HCT116 (cell line): ENCODE data around the gene RIPOR2. TPM values are rescaled to one million over a fixed set of nuclear protein-coding genes. Genes with fewer than 3 reads are reported as not detected.

ENCODE experiments used
- ATAC-seq: fragments of 200-7000 bp; cut with Tn5 transposase; 2 replicates; pipeline ENCODE4 v1.9.1; 2020; ENCODE audit warnings: mild to moderate bottlenecking, moderate library complexity
- BruUV-seq: library from RNA; stranded (reverse); fragments of 400-500 nt; replicated peaks from 2 replicates; lab custom pipeline; 2021; lab: Mats Ljungman, UMichigan
- CTCF ChIA-PET: fragments of 300-600 bp; sonication (Branson Sonifier 250); formaldehyde crosslinking; loops from one replicate; lab custom pipeline; 2021; ENCODE audit warnings: antibody characterized with exemption; lab: Charles Lee
- POLR2A ChIA-PET: fragments of 300-600, 350-600 bp; sonication (Branson Sonifier 250); formaldehyde crosslinking; loops from one replicate; lab custom pipeline; 2021; ENCODE audit warnings: antibody characterized with exemption; lab: Charles Lee
- RAD21 ChIA-PET, 2 experiments: fragments of 300-600 bp; sonication (Branson Sonifier 250); formaldehyde crosslinking; loops; one replicate each; lab custom pipeline; 2023; ENCODE audit warnings: low total read pairs in 2 of 2; ENCODE audit not compliant: uncharacterized antibody in 2 of 2, unreplicated experiment in 2 of 2, low non-redundant PET in 1 of 2; lab: Charles Lee
- DNase-seq: peaks from one replicate; pipeline ENCODE4 v3.0.0-alpha.2; 2010; ENCODE audit warnings: low read depth, low spot score
- H2AFZ ChIP-seq: fragments of 200-600 bp; shearing (Covaris generic), sonication (generic); 2 replicates; pipeline ENCODE4 v1.6.1; 2017; ENCODE audit warnings: low read depth, mixed run types, mixed read lengths, antibody characterized with exemption, low read length; ENCODE audit not compliant: poor library complexity, severe bottlenecking
- H3K27ac ChIP-seq: 2 replicates; pipeline ENCODE4 v1.5.1; 2012; ENCODE audit warnings: low read depth, low read length
- H3K27me3 ChIP-seq: fragments of 200-600 bp; sonication (generic); 2 replicates; pipeline ENCODE4 v1.6.1; 2016; ENCODE audit warnings: mixed run types, low read length, mixed read lengths; ENCODE audit not compliant: insufficient read depth
- H3K36me3 ChIP-seq, 2 experiments: fragments of 200-500 bp in 1 of 2; fragments of 200-600 bp in 1 of 2; sonication (Bioruptor generic) in 1 of 2; sonication (generic) in 1 of 2; 2 replicates each; pipeline versions ENCODE4 v1.5.1 to v1.6.1; 2014 to 2016; ENCODE audit warnings: low read length in 2 of 2, inconsistent platforms in 1 of 2, mixed read lengths in 1 of 2, mixed run types in 1 of 2; ENCODE audit not compliant: insufficient read depth in 2 of 2, control insufficient read depth in 1 of 2
- H3K4me1 ChIP-seq, 2 experiments: fragments of 200-600 bp in 1 of 2; sonication (generic) in 1 of 2; 2 replicates each; pipeline versions ENCODE4 v1.5.1 to v1.6.1; 2012 to 2017; ENCODE audit warnings: low read length in 2 of 2, inconsistent platforms in 1 of 2, mild to moderate bottlenecking in 1 of 2, mixed read lengths in 1 of 2, mixed run types in 1 of 2, moderate library complexity in 1 of 2; ENCODE audit not compliant: insufficient read depth in 2 of 2, control insufficient read depth in 1 of 2
- H3K4me2 ChIP-seq: fragments of 200-600 bp; sonication (generic); 2 replicates; pipeline ENCODE4 v1.6.1; 2017; ENCODE audit warnings: mixed run types, low read length, mixed read lengths
- H3K4me3 ChIP-seq, 2 experiments: fragments of 200-600 bp in 1 of 2; sonication (generic) in 1 of 2; replicated peaks in 1 of 2; 2 replicates each; pipeline ENCODE4 v1.5.1; 2011 to 2016; ENCODE audit warnings: low read length in 2 of 2, control low read depth in 1 of 2, low read depth in 1 of 2, mild to moderate bottlenecking in 1 of 2, mixed read lengths in 1 of 2, mixed run types in 1 of 2
- H3K79me2 ChIP-seq: fragments of 200-600 bp; sonication (generic); 2 replicates; pipeline ENCODE4 v1.6.1; 2017; ENCODE audit warnings: mild to moderate bottlenecking, mixed run types, low read length, moderate library complexity, mixed read lengths; ENCODE audit not compliant: insufficient read depth
- H3K9ac ChIP-seq: fragments of 200-600 bp; sonication (generic); 2 replicates; pipeline ENCODE4 v1.6.1; 2016; ENCODE audit warnings: low read length, mixed read lengths
- H3K9me2 ChIP-seq: fragments of 200-600 bp; sonication (generic), shearing (Covaris generic); 2 replicates; pipeline ENCODE4 v1.6.1; 2017; ENCODE audit warnings: mixed run types, mild to moderate bottlenecking, moderate library complexity; ENCODE audit not compliant: insufficient read depth
- H3K9me3 ChIP-seq, 2 experiments: fragments of 200-500 bp in 1 of 2; fragments of 200-600 bp in 1 of 2; sonication (Bioruptor generic) in 1 of 2; sonication (generic) in 1 of 2; 2 replicates each; pipeline ENCODE4 v1.6.1; 2014 to 2017; ENCODE audit warnings: low read length in 2 of 2, mixed read lengths in 2 of 2, inconsistent platforms in 1 of 2, low read depth in 1 of 2, mild to moderate bottlenecking in 1 of 2, mixed run types in 1 of 2, moderate library complexity in 1 of 2; ENCODE audit not compliant: control insufficient read depth in 1 of 2, insufficient read depth in 1 of 2
- H4K20me1 ChIP-seq: fragments of 200-600 bp; sonication (generic), shearing (Covaris generic); 2 replicates; pipeline ENCODE4 v1.6.1; 2017; ENCODE audit warnings: mixed run types, mild to moderate bottlenecking, moderate library complexity; ENCODE audit not compliant: insufficient read depth
- ATF3 ChIP-seq: IDR thresholded peaks from 2 replicates; pipeline ENCODE4 v1.6.1; 2012
- CEBPB ChIP-seq: IDR thresholded peaks from 2 replicates; pipeline ENCODE4 v1.6.1; 2012; ENCODE audit warnings: low read depth
- EZH2 ChIP-seq: fragments of 200-600 bp; sonication (generic); IDR thresholded peaks from 2 replicates; pipeline ENCODE4 v1.6.1; 2017; ENCODE audit warnings: antibody characterized with exemption, mixed run types
- FOSL1 ChIP-seq: IDR thresholded peaks from 2 replicates; pipeline ENCODE4 v1.6.1; 2012; ENCODE audit warnings: low read depth
- REST ChIP-seq: IDR thresholded peaks from 2 replicates; pipeline ENCODE4 v1.6.1; 2012; ENCODE audit warnings: low read depth
- SP1 ChIP-seq: IDR thresholded peaks from 2 replicates; pipeline ENCODE4 v1.6.1; 2012; ENCODE audit warnings: low read depth
- SRF ChIP-seq: IDR thresholded peaks from 2 replicates; pipeline ENCODE4 v1.6.1; 2012; ENCODE audit warnings: low read depth
- YY1 ChIP-seq: IDR thresholded peaks from 2 replicates; pipeline ENCODE4 v1.6.1; 2011; ENCODE audit warnings: low read length, low read depth, moderate library complexity, mild to moderate bottlenecking; ENCODE audit not compliant: insufficient replicate concordance; ENCODE audit errors: extremely low read depth
- ZBTB33 ChIP-seq: IDR thresholded peaks from 2 replicates; pipeline ENCODE4 v1.6.1; 2011; ENCODE audit warnings: mild to moderate bottlenecking, low read length, moderate library complexity; ENCODE audit not compliant: insufficient replicate concordance; ENCODE audit errors: extremely low read depth
- ZFX ChIP-seq: fragments of 450-650 bp; IDR thresholded peaks from 2 replicates; pipeline ENCODE4 v1.6.1; 2017
- intact Hi-C: fragments of 100-400 bp; cut with micrococcal nuclease; formaldehyde crosslinking; loops from 2 replicates; pipeline ENCODE4 v1.10.0; 2022
- total RNA-seq: library from RNA; stranded (reverse); gene quantifications from one replicate; pipeline ENCODE4 v1.2.1, GENCODE V29; 2021; ENCODE audit not compliant: unreplicated experiment

RIPOR2 gene
- total RNA-seq, 1 experiment from 2014 or later, result 0.44 TPM

GRCh38 chr6:24969343-24969860 lies 33.6 kb upstream of the RIPOR2 start:
- no TSS peak for BruUV-seq
- RAD21 ChIA-PET, result no interaction called here

DNA sequence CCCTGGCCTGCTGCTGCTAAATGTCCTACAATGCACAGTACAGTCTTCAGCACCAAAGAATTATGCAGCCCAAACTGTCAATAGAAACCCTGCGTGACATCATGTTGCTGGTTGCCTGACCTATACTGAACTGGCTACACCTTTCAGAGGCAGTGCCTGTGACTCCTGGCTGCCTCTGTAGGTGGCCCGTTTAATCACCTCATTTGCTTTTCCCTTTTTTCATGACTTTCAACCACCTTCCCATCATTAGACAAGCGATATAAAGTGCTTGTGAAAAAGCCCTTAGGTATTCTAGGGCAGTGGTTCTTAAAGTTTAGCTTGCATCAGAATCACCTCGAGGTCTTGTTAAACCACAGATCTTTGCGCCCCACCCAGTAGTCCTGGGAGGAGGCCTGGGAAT lies 33.0 kb upstream of the RIPOR2 start:
- Histone ChIP-seq H3K4me1 (no peaks in the 10 kb centered on the region), H3K9me3 (no peaks in the 10 kb centered on the region), H3K9ac (no peak overlapping the region), H3K4me2 (no peak overlapping the region), H3K9me2 (0 out of 2 replicates have a peak, but pooled peaks cover 3% of the 10 kb centered on the region), H3K27ac (no peak overlapping the region), H3K4me3 (no peak overlapping the region), H4K20me1 (no peaks in the 10 kb centered on the region), H3K79me2 (no peaks in the 10 kb centered on the region), H2AFZ (no peak overlapping the region), H3K27me3 (no peaks in the 10 kb centered on the region), H3K36me3 (no peaks in the 10 kb centered on the region)
- intact Hi-C loops, result no loop called here
- RAD21 ChIA-PET, result no interaction called here
- BruUV-seq, result no TSS peak
- TF ChIP-seq REST (no peak), SRF (no peak), ZBTB33 (no peak), FOSL1 (no peak), CEBPB (no peak), SP1 (no peak), EZH2 (no peak), ATF3 (no peak), ZFX (no peak)
- POLR2A ChIA-PET, result no interaction called here
- ATAC-seq (no peak), DNase-seq (no peak)
- CTCF ChIA-PET, result no interaction called here

More at GRCh38 chr6:24969343-24969860, 33.6 kb upstream of the RIPOR2 start:
- Histone ChIP-seq H3K9me3 (no peaks in the 10 kb centered on the region), H3K9ac (no peak overlapping the region), H3K27ac (no peak overlapping the region), H3K4me3 (no peak overlapping the region), H4K20me1 (no peaks in the 10 kb centered on the region), H2AFZ (no peak overlapping the region), H3K27me3 (no peaks in the 10 kb centered on the region), H3K79me2 (no peaks in the 10 kb centered on the region), H3K4me2 (no peak overlapping the region), H3K4me1 (no peaks in the 10 kb centered on the region), H3K36me3 (no peaks in the 10 kb centered on the region), H3K9me2 (0 out of 2 replicates have a peak, but pooled peaks cover 3% of the 10 kb centered on the region)
- no peak for TF ChIP-seq YY1
- DNase-seq (no peak), ATAC-seq (no peak)
- ChIA-PET CTCF (no interaction called here), POLR2A (no interaction called here)
- intact Hi-C loops, result no loop called here
